Neural crest cell (in vitro differentiated cells): ENCODE measurements around the gene GNLY. TPM values are rescaled to one million over a fixed set of nuclear protein-coding genes. Genes with fewer than 3 reads are reported as not detected.

ENCODE experiments used
- DNase-seq: peaks from one replicate; pipeline ENCODE4 v3.0.0; 2021; ENCODE audit warnings: low read depth, mixed read lengths, low spot score
- H3K27ac Mint-ChIP-seq: one replicate; pipeline ENCODE4 v1.8.0; 2021; ENCODE audit warnings: mild to moderate bottlenecking, mixed read lengths; ENCODE audit not compliant: unreplicated experiment
- H3K27me3 Mint-ChIP-seq: 2 replicates; pipeline ENCODE4 v1.8.0; 2021; ENCODE audit warnings: low read depth, mild to moderate bottlenecking, mixed read lengths
- H3K36me3 Mint-ChIP-seq: 2 replicates; pipeline ENCODE4 v1.8.0; 2021; ENCODE audit warnings: low read depth, mild to moderate bottlenecking, mixed read lengths
- H3K4me1 Mint-ChIP-seq: 2 replicates; pipeline ENCODE4 v1.8.0; 2021; ENCODE audit warnings: mixed read lengths
- H3K4me3 Mint-ChIP-seq: one replicate; pipeline ENCODE4 v1.8.0; 2021; ENCODE audit warnings: mild to moderate bottlenecking, mixed read lengths
- H3K9me3 Mint-ChIP-seq: 2 replicates; pipeline ENCODE4 v1.8.0; 2021; ENCODE audit warnings: mixed read lengths
- CTCF ChIP-seq: fragments of 200-600 bp; sonication (generic); conservative IDR thresholded peaks from 2 replicates; pipeline ENCODE4 v1.5.0; 2021; ENCODE audit warnings: antibody characterized with exemption, mild to moderate bottlenecking
- total RNA-seq: library from RNA; stranded (reverse); gene quantifications from 2 replicates; pipeline ENCODE4 v1.2.1, GENCODE V29; 2021

GNLY gene
- total RNA-seq, 1 donor from 2014 or later: not detected

- Mint-ChIP-seq H3K4me1 (peaks cover 9% of the 10 kb centered on the region), H3K36me3 (no peaks in the 10 kb centered on the region), H3K9me3 (no peaks in the 10 kb centered on the region), H3K27ac (no peak overlapping the region), H3K27me3 (peaks cover 35% of the 10 kb centered on the region), H3K4me3 (no peak overlapping the region)
- DNase-seq: no peak
- TF ChIP-seq CTCF: no peak
Measured at GRCh38 chr2:85704800-85705679, 10.9 kb downstream of the GNLY start.

GRCh38 chr2:85705680-85706039 is 11.5 kb downstream of the GNLY start:
- H3K36me3 Mint-ChIP-seq: no peaks in the 10 kb centered on the region
- H3K27me3 Mint-ChIP-seq: peaks cover 35% of the 10 kb centered on the region
- H3K4me3 Mint-ChIP-seq: no peak overlapping the region
- no peak for TF ChIP-seq CTCF
- H3K27ac Mint-ChIP-seq: no peak overlapping the region
- no peaks in the 10 kb centered on the region for H3K9me3 Mint-ChIP-seq
- peaks cover 9% of the 10 kb centered on the region for H3K4me1 Mint-ChIP-seq
- no peak for DNase-seq

- DNase-seq: no peak
- no peak for TF ChIP-seq CTCF
- no peaks in the 10 kb centered on the region for H3K9me3 Mint-ChIP-seq
- peaks cover 9% of the 10 kb centered on the region for H3K4me1 Mint-ChIP-seq
- no peaks in the 10 kb centered on the region for H3K36me3 Mint-ChIP-seq
- no peak overlapping the region for H3K4me3 Mint-ChIP-seq
- peaks cover 35% of the 10 kb centered on the region for H3K27me3 Mint-ChIP-seq
- H3K27ac Mint-ChIP-seq: no peak overlapping the region
Measured at GRCh38 chr2:85706063-85706462, 11.9 kb downstream of the GNLY start.

- TF ChIP-seq CTCF: no peak
- Mint-ChIP-seq H3K36me3 (no peaks in the 10 kb centered on the region), H3K4me3 (no peak overlapping the region), H3K27me3 (peaks cover 35% of the 10 kb centered on the region), H3K27ac (no peak overlapping the region), H3K4me1 (peaks cover 6% of the 10 kb centered on the region), H3K9me3 (no peaks in the 10 kb centered on the region)
- DNase-seq: no peak
Measured at GRCh38 chr2:85706599-85707296, 12.6 kb downstream of the GNLY start.

- Mint-ChIP-seq H3K4me1 (peaks cover 5% of the 10 kb centered on the region), H3K9me3 (no peaks in the 10 kb centered on the region), H3K27me3 (peaks cover 33% of the 10 kb centered on the region), H3K4me3 (no peak overlapping the region), H3K27ac (no peak overlapping the region), H3K36me3 (no peaks in the 10 kb centered on the region)
- DNase-seq: peak; percentile 71
- TF ChIP-seq CTCF: peak; percentile 89
Measured at GRCh38 chr2:85707304-85707703, 13.1 kb downstream of the GNLY start.
